Fibroblast of skin of left quadriceps (primary cell): ENCODE results near the gene HSF2BP.
A peak's percentile ranks its signal among the peaks of the same experiment; 100 is the strongest.
"Not testable (repeated sequence)": the region's sequence is repeated elsewhere in the genome, so short reads cannot be mapped to it uniquely, and the experiment has no call there.

Source experiments
- DNase-seq, 2 experiments: peaks; one replicate each; pipeline ENCODE4 v3.0.0-alpha.2; 2013; ENCODE audit warnings: low read depth in 2 of 2

Gene HSF2BP

DNA sequence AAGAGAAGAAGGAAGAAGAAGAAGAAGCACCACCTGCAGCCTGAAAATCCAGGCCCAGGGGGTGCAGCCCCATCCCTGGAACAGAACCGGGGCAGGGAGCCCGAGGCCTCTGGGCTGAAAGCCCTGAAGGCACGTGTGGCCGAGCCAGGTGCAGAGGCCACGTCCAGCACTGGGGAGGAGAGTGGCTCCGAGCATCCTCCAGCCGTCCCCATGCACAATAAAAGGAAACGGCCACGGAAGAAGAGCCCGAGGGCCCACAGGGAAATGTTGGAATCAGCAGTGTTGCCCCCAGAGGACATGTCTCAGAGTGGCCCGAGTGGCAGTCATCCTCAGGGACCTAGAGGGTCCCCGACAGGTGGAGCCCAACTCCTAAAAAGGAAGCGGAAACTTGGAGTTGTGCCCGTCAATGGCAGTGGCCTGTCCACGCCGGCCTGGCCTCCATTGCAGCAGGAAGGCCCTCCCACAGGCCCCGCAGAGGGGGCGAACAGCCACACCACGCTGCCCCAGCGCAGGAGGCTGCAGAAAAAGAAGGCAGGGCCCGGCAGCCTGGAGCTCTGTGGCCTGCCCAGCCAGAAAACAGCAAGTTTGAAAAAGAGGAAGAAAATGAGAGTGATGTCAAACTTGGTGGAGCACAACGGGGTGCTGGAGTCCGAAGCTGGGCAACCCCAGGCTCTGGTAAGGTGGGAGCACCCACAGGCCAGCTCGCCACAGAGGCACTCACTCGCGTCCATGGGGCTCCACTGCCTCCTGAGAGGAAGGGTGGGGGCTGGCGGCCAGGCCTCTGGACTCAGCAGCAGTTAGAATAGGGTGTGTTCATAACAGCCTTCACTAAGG, 28.5 kb upstream of the HSF2BP start:
- DNase-seq: no peak

DNA sequence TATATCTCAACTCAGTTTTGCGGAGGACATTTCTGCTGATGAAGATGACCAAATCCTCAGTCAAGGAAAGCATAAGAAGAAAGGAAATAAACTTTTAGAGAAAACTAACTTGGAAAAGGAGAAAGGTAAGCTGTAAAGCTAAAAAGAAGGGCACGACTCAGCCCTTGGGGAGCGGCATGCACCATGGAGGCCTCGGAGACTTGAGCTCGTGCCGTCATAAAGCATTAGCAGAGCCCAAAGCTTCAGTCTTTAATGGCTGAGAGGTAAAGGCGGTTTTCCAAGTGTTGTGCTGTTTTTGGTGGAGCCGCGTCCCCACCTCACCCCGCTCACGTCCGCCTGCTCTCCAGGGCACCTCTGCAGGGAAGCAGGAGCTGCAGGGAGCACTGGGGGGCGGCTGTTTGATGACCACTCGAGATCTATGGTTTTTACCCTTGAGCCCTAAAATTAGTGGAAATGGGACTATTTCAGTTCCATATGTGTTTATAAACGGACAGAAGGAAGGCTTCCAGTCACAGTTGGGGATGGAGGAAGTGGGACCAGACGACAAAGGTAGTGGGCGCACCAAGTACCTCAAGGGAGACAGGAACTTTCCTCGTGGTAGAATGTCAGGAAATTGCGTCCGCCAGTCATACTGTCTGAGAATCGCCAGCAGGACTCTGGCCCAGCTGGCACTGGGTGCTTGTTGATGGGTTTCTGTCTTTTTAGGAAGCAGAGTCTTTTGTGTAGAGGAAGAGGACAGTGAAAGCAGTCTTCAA, 27.7 kb upstream of the HSF2BP start:
- DNase-seq: no peak

DNA sequence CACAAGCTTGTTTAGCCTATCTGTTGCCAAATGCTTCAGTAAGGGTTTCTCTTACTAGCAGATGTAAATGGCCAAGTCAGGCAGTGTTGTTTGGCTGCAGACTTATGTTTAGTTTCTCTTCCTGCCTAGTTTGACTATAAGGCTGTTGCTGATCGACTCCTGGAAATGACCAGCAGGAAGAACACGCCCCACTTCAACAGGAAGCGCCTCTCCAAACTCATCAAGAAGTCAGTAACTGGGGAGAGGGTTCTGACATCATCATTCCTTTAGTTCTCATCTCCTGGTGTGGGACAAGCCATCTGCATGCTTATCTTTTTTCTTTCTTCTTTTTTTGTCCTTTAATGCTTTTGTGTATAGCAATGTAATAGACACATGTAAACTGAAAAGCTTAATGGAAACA, 25.1 kb upstream of the HSF2BP start:
- no peak for DNase-seq

DNA sequence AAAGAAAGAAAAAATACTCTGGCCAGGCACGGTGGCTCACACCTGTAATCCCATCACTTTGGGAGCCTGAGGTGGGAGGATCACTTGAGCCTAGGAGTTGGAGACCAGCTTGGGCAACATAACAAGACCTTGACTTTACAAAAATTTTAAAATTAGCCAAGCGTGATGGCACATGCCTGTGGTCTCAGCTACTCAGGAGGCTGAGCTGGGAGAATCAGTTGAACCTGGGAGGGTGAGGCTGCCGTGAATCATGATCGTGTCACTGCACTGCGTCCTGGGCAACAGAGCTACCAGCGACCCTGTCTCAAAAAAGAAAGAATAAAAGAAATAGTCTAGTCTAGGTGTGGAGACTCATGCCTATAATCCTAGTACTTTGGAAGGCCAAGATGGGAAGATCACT, 22.4 kb upstream of the HSF2BP start:
- no peak for DNase-seq

DNA sequence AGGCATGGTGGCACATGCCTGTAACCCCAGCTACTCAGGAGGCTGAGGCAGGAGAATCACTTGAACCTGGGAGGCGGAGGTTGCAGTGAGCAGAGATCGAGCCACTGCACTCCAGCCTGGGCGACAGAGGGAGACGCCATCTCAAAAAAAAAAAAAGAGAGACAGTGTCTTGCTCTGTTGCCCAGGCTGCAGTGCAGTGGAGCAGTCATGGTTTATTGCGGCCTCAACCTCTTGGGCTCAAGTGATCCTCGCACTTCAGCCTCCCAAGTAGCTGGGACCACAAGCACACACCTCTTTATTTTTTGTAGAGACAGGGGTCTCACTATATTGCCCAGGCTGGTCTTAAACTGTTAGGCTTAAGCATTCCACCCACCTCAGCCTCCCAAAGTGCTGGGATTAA, 21.1 kb upstream of the HSF2BP start:
- not testable (repeated sequence) for DNase-seq

DNA sequence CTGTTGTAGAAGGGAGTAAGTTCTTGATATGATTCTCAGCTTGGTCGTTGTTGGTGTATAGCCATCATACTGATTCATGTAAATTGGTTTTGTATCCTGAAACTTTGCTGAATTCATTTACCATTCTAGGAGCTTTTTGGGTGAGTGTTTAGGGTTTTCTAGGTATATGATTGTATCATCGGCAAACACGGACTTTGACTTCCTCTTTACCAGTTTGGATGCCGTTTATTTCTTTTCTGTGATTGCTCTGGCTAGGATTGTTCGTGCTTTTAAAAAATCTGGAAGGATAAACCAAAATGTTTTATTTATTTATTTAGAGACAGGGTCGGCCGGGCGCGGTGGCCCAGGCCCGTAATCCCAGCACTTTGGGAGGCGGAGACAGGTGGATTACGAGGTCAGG, 20.7 kb upstream of the HSF2BP start:
- DNase-seq: no peak

DNA sequence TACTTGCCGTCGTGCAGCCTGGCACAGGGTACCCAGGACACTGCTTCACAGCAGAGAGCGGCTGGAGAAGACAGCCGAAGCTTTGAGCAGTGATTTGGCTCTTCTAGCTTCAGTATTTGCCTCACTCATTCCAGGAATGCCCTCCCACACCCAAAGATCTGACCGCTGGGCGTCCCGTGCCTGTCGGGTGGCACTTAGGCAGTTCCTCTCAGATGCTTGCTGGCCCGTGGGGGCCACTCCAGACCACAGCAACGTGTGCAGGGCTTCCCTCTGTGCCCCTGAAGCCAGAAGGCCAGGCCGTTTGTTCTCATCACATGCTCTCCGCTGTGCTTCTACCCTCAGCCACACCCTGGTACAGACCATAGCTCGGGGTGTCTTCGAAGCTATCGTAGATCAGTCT, 17.1 kb upstream of the HSF2BP start:
- DNase-seq: no peak

DNA sequence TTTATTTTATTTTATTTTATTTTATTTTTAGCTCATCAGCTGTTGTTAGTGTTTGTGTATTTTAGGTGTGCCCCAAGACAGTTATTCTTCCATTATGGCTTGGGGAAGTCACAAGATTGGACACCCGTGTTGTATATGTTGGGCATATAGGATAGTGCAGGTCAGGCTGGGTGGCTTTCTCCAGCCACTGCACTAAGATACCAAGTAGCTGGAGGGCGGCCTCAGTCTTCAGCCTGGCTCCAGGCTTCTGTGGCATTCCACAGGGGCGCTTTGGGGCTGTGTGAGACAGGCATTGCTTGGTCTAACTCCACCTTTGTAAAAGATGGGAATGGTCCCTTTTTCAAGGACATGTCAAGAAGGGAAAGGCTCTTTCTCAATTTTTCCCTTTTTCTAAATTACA, 16.6 kb upstream of the HSF2BP start:
- DNase-seq: no peak

DNA sequence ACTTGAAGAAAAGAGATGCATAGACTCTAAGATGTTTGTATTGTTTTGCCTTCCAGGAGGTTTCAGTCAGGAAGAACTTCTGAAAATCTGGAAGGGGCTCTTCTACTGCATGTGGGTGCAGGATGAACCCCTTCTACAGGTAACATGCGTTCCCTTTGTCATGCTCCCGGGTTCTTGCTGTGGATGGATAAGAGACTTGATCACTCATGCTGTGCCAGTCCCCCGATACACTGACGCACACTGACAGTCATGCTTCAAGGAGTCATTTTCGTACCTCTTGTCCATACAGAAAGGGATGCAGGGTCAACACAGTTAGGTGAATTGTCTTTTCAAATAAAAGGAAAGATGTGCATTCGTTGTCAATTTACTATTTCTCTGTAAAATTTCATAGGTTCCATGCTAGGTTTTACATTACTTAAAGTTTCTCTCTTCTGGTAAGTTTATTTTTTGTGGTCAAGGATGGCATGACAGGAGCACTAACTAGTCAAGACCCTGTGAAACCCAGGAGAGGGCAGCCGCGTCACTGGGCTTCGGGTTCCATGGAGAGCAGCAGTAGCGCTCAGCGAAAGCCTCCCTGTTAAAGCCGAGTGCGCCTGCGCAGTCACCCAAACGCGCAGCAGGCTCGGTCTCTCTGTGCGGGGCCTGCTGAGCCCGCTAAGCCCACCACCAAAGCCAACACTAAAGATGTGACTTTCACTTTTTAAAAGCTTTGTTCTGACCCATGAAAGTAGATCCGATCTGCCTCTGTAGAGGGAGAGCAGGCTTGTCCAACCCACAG, 10.7 kb upstream of the HSF2BP start:
- DNase-seq: no peak

DNA sequence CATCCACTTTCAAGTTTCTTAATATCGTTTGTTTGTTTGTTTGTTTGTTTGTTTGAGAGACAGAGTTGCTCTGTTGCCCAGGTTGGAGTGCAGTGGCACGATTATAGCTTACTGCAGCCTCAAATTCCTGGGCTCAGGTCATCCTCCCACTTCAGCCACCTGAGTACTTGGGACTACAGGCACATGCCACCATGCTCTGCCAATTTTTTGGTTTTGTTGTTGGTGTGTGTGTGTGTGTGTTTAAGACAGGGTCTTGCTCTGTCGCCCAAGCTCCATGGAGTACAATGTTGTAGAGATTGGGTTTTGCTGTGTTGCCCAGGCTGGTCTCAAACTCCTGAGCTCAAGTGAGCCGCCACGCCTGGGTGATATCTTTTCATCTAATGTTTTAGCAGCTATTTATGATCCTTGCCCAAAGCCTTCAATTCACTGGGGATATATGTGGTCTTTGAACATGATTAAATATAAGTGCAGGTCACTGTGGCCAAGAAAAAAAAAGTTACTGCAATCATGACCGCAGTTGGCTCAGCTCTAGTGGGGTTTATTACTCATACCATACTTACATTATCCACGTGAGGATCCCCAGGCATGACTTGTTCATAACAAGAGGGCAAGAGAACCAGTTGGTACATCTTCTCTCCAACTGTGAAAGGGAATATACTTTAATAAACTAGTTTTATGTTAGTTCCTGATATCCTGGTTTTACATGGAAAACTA, 8.1 kb upstream of the HSF2BP start:
- DNase-seq: no peak

DNA sequence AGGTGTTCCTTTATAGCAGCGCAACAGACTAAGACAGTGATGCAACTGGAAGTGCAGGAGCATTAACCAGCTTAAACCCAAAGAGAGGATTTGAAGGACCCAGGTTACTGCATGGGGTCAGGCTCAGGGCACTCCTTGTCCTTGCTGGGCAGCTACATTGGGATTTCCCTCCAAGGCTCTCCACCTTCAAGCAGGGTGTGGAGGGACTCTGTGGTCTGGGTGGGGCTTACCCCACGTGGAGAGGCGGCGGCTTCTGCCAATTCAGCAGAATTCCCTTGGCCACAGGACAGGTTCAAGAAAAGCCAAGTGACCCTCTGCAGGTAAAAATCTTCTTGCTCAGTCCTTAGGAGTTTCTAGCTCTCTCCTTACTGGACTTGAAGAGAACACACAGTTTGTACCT, 6.6 kb upstream of the HSF2BP start:
- no peak for DNase-seq

DNA sequence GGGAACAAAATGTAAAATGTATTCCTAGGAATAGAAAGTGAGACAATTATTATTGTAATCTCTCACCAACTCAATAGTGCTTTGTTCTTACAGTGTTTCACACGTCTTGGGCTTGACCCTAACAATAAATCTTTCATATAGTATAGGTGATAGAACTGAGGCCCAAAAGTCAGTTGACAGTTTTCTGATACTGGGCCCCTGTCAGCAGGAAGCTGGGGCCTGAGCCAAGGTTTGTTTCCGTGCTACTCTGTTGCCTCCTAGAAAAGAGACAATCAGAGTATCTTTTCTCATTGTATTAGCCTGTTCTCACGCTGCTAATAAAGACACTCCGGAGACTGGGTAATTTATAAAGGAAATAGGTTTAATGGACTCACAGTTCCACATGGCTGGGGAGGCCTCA, 5.1 kb upstream of the HSF2BP start:
- no peak for DNase-seq

DNA sequence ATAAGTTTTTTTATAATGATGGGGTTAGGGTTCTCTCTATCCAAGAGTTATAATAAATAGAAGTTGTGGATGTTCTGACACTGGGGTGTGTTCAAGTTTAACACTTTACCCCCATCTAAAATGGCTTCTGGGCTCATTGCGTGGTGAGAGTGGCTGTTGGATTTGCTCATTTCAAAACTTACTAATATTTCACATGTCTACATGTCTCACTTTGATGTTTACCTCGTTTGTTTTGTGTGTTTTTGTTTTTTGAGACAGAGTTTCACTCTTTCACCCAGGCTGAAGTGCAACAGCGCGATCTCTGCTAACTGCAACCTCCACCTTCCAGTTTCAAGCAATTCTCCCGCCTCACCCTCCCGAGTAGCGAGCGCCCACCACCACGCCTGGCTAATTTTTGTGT, 3.7 kb upstream of the HSF2BP start:
- DNase-seq: no peak

DNA sequence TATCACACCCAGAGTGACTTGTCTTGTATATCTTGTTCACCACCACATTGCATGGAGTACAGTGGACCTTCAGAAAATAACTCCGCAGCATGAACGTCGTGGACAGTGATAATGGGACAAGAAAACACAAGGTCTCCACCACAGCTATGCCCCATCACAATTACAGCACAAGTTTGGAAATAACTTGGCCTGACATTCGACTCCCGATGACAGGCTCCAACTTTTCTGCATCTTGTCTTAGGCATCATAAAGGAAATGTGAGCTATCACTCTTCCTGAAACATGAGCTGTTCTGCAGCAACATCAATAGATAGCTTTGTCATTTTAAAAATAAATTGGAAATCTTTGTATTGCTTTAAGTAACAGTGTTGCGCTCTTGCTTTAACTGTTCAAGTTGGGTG, 3.0 kb upstream of the HSF2BP start:
- no peak for DNase-seq

DNA sequence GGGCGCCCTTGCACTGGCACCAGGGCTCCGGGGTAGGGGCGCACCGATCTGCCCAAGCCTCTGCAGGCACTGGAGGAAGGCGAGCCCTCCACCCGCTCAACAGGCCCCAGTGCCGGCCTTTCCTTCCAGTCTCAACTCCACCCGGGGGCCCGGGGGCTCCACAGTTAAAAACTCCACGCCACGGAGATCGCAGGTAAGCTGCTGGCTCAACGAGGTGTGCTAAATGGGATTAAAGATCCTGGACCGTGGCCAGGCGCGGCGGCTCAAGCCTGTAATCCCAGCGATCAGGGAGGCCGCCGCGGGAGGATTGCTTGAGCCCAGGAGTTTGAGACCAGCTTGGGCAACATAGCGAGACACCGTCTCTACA, 536 bp downstream of the HSF2BP start:
- no peak for DNase-seq

DNA sequence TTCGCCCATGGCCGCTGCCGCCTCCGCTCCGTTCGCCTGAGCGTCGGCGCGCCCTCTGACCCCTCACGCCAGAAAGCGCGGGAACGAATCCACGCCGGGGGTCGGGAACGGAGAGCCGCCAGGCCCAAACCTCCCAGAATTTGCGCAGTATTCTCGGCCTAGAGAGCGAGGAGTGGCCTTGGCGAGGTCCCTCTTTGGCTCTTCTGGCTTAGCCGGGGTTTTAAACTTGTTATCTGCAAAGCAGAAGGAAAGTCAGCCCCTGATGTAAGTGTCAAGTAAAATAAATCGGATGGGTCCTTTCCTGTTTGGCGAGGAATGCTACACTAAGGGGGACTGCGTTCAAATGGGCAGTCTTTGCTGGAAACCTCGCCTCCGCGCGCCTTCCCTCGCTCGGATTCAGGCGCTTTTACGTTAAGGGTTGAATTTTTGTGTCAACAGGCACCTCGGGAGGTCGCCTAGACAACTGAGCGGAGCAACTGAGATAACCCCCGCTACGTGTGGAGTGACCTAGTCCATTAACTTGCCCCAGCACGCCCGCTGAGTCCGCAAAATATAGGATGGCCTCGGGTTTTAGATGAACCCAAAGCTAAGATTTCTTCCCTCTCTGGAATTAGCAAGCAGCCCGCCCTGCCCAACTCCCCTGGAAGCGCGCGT, 1.1 kb downstream of the HSF2BP start:
- DNase-seq: no peak

DNA sequence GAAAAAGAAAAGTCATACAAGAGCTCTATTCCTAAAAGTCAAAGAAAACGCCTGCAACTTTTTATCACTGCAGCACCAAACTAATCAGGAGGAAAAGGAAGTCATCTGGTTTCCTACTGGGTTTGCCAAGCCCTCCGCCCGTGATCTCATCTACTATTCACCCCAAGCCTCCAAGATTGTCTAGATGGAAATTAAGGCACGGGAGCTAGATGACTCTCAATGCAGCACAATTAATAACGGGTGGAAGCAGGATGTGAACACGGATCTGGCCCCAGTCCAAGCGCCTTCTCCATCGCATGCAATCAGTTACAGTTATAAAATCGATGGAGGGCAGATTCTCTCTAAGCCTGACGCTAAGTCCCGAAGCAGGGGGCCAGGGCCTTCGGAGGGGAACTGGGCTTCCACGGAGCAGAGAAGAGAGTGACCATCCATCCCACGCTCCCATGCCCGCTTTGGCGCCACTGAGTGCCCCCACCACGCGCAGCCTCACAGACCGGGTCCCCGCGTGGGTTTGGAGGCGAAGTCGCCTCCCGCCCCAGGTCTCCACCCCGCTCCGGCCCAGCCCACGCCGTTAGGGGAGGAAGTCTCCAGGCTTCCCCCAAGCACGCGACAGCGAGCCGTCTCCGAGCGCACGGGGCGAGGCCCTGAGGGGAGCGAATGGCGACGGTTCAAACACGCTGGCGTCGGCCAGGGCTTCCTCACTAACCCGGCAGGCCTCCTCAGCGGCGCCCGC, 1.8 kb downstream of the HSF2BP start:
- DNase-seq: no peak

DNA sequence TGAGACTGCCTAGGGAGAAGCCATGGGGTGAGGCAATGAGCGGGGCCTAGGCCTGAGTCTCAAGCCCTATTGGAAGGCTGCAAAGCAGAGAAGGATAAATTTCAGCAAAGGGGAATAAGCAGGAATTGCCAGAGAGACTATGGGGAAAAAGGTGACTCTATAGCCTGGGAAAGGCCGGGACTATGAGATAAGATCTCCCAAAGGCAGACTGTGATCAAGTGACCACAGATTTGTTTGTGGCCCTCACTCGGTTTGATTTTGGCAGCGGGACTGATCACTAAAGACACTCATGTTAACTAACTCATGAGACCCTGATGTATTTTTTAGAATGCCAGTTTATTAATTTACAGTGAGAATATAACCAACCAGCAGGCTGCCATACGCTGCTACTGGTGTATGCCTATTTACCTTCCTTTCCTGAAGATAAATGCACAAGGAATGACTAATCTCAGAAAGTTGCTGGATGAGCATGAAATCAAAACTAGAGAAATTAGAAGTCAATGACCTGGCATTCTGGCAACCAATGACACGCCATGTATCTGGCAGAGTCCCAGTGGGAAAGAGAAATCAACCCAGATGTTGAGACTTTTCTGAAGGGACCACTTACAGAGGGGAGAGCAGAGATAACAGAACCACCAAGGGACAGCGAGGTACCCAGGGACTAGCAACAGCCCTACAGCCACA, 4.3 kb downstream of the HSF2BP start:
- peak in 1 of 2 experiments; percentile 51 for DNase-seq

DNA sequence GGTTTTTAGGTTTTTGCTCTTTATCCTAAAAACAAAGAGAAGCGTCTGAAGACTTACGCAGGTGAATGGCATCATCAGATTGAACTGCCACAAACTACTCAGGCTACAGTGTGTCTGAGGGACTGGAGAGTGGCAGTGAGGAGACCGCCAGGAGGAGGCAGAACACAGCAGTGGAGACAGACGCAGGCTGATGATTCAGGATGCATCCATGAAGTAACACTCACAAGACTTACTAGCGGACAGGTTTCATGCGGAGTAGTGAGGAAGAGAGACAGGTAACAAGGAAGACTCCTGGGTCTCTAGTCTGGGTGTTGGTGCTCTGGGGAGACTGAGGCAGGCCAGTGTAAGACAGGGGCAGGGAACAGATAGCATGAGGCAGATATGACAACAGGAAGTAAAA, 5.7 kb downstream of the HSF2BP start:
- no peak for DNase-seq

DNA sequence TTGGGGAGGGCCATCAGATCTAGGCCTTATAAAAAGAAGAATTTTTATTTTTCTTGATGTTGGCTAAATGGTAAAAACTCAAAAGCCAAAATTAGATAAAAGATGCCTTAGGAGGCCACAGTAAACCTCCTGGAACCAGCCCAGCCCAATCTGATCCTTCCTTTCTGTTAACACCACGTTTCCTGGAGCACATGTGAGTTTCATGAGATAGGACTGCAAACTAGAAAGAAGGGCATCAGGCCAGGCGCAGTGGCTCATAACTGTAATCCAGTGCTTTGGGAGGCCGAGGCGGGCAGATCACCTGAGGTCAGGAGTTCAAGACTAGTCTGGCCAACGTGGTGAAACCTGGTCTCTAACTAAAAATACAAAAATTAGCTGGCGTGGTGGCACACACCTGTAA, 6.7 kb downstream of the HSF2BP start:
- DNase-seq: no peak
